GM18858 (cell line): ENCODE measurements around the gene TMEM168.
"Not testable (repeated sequence)": the region's sequence is repeated elsewhere in the genome, so short reads cannot be mapped to it uniquely, and the experiment has no call there.

Source experiments
- ATAC-seq: cut with Tn5 transposase; IDR thresholded peaks from one replicate; pipeline ENCODE4 v1.9.1; 2021; ENCODE audit not compliant: unreplicated experiment

The TMEM168 gene

DNA sequence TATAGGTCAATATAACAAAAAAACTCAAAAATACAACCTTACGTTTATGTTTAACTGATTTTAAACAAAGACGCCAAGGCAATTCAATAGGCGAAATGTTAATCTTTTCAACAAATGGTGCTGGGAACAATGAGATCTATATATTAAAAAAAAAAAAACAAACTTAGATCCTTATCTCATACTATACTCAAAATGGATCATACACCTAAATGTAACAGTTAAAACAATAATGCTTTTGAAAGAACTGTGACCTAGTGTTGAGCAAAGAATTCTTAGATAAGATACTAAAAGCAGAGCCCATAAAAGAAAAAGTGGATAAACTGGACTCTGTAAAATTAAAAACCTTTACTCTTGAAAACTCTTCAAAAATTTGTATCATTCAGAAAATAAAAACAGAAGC is 8.6 kb downstream of the TMEM168 start:
- ATAC-seq, result no peak

DNA sequence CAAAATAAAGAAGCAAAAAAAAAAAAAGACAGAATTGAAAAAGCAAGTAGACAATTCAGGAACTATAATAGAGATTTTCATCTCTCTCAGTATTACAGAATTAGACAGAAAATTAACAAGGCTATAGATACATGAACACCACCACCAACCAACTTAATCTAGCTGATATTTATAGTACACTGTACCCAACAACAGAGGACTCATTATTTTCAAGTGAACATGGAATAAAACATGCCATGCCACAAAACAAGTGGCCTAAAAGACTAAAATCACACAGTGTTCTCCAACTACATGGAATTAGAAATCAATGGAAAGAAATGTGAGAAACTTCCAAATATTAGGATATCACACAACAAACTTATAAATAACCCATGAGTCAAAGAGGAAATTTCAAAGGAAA is 9.1 kb downstream of the TMEM168 start:
- ATAC-seq, result no peak

DNA sequence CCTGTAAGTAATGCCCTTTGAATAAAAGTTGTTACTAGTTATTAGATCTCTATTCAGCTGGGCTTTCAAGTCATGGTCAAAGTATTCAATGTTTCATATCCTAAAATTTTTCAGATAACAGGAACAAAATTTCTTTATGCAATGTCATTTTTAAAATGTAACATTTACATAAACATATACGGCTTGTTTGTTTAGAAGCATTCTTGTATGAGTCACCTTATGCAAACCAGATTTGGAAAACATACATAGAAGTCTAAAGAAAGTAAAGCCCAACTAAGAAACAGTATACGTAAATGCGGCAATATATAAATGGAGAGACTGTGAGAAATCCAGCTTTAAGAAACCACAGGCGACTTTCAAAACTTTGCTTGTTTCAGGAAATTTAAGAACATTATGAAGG is 10.5 kb downstream of the TMEM168 start:
- no peak for ATAC-seq

DNA sequence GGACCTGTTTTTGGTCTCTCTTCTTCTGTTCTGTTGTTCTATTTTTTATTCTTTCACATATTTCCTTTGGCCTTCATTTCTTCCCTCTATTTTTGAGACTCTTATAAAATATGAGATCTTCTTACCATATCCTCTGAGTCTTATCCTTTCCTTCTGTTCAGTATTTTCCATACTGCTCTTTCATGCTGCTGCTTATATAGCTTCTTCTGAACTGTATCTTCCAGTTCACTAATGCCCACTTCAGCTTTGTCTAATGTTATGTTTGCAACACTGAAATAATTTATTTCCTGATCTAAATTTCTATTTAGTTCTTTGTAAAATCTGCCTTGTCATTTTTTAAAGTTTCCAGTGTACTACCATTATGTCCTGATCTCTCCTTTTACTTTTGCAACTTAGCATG is 12.8 kb downstream of the TMEM168 start:
- ATAC-seq, result no peak

DNA sequence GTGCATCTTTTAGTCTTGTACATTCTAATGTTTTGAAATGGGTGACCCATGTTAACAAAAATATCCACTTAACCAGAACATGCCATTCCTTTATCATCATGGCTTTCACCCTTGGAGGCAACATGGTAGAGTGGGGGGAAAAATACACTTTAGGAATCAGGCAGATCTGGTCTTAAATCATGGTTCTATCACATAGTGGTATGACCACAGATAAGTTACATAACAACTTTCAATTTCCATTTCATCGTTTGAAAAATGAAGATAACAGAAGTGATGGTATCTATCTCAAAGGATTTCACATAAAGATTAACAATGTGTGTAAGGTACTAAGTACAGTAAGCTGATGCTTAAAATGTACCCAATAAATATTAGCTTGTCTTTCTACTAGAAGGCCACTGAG is 19.0 kb downstream of the TMEM168 start:
- no peak for ATAC-seq

DNA sequence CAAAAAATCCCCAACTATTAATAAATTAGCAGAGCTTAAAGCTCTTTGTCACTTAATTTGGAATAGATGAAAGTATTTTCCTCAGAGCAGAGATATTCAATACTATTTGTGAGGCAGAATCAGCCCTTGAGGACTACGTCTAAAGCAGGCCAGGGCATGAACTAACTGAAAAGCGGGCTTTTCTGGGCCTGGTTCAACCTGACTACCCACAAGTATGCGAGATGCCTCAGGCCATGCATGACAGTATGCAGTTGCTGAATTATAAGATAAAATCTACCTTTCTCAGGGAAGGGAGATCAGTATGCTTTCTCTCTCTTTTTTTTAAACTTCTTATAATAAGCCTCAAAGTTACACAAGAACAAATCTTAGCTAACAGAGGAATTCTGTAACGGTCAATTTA is 20.1 kb downstream of the TMEM168 start:
- no peak for ATAC-seq

DNA sequence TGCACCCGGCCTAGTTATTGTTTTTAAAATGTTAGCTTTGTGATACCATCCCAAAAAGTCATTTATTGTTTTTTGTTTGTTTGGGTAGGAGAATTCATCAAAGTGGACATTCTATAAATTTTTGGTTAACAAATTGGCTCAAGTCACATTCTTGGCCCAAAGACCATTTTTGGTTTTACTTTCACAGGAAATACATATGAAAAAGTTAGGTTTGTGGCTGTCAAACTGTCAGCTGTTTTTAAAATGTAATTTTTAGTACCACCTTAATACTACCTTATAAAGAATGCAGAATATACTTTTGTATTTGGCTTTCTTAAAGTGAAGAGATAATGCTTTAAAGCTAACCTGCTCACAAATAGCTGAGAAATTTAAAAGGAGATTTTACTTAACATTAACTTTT is 25.1 kb downstream of the TMEM168 start:
- no peak for ATAC-seq

DNA sequence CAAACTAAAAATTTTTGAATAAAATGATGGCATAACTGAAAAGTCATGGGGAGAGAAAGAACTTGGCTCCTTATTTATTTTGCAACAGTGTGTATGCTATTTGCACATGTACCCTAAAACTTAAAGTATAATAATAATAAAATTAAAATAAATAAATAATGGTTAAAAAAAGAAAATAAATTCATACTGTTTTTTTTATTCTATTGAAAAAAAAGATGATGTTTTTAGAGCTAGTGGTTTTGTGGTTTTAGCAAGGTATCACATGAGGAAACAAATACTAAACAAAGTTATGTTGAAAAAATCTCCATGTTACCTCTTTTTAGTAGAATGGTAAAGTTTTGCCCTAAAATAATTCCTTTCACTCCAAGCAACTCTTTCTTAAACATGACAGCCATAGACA is 26.2 kb downstream of the TMEM168 start:
- no peak for ATAC-seq

DNA sequence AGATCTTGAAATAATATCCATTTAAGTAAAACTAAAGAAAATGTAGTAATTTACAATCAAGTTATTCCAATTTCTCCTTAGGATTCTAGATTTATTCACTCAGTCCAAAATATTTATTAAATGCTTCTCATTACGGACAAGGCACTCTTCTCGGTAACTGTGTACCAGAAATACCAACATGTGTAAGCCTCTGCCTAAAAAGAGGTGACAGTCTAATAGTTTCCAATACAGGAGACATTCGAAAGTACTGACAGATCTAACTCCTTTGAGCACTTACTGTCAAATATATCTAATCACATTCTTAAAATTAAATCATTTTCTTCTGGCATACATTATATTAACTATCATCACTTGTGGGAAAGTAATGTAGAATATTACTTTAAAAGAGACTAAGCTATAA is 26.9 kb downstream of the TMEM168 start:
- ATAC-seq, result no peak

DNA sequence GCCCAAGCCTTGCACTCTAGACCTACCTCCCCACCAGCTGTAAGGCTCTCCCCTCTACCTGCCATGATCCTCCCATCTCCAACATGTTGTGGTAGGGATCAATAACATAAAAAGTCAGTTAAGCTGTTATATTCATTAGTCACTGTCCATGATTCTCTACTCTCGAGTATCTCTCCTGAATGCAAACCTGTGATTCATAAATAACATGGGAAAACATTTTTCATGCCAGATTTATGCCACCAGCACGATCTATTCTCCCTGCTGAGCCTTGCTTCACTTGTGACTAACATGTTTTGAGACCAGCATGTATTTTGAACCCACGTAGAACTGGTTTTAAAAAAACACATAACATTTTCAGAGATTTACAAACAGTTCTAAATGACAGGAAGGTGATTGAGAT is 30.3 kb downstream of the TMEM168 start:
- ATAC-seq, result no peak

DNA sequence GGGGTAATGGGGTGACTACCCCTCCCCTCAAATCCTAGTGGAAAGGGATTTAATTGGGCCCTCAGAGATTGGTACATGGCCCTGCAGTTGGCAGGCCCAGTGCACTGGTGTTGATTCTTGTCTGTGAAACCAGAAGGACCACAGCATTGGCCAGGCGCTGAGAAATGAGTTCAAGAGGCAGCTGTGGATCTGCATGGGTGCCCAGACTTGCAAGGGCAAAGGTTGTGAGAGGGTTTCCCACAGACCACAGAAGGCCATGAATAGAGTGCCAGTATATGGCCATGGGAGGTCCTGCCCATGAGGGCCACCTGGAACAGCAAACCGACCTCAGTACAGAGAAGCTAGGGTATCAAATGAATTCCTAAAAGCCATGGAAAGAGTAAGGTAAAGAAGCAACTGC is 32.9 kb downstream of the TMEM168 start:
- ATAC-seq, result peak; percentile 48

DNA sequence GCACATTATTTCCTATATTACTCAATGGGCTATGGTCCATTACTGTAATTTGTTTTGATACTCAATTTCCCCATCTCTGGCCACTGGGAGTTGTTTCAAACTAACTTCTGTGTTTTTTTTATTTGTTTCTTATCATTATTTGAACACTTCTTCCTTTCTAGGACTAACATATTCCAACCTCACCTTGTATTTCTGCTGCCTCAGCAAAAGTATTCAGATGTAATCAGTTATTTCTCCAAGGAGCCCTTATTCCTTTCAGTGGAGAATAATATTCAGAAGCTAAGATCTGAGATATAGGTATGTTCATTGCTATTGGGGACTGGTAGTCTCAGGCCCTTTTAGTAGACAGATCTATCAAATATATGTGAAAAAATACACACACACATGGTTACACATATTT is 36.9 kb downstream of the TMEM168 start:
- no peak for ATAC-seq

DNA sequence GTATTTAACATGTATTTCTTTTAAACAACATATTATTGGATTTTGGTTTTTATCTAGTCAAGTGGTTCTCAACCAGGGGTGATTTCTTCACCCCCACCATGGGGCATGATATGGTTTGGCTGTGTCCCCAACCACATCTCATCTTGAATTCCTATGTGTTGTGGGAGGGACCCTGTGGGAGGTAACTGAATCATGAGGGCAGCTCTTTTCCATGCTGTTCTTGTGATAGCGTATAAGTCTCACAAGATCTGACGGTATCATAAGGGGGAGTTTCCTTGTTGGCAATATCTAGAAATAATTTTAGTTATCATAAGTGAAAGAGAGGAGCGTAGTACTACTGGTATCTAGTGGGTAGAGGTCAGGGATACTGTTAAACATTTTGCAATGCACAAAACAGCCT is 37.6 kb downstream of the TMEM168 start:
- no peak for ATAC-seq

DNA sequence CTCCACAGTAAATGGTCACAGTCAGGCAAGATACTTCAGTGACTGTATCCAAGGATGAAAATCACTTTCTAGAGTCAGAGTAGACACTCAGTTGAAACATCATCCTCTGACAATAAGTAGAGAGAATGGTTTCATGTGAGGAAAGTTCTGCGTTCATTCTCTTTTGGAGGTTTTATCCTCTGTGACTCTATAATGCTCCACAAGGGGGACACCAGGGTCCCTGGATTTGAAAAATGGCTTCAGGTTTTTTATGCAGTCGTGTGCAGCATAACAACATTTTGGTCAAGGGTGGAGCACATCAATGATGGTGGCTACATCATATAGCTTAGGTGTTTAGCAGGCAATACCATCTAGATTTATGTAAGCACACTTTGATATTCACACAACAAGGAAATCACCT is 40.4 kb downstream of the TMEM168 start:
- no peak for ATAC-seq

DNA sequence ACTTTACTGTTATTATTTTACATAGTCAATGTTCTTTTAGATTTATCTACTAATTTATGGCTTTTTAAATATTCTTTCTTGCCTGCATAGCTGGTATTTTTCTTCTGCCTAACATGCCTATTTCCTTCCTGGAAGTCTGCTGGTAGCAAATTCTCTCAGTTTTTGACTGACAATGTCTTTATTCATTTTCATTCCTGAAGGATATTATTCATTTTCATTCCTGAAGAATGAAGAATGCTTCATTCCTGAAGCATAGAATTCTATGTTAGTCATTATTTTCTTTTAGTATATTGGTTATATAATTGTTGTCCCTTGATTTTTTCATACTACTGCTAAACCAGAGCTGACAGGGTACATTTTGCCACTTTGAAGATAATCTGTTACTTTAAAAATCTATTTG is 41.8 kb downstream of the TMEM168 start:
- ATAC-seq, result no peak

DNA sequence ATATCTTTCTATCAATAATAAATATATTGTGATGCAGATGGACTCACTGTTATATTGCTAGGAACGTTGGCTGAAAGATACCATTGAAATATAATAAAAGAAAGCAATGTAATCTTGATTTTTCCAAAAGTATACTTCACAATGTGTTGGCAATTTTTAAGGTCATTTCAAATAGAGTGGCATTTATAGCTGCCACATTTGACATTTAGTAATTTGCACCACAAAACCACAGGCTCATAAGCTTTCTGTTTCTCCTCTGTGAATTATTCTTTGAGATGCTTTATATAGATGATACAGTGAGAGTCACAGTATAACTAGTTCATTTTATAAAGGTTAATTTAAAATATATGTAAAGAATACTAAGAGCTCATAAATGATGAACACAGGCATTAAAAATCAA is 44.6 kb downstream of the TMEM168 start:
- ATAC-seq, result no peak

DNA sequence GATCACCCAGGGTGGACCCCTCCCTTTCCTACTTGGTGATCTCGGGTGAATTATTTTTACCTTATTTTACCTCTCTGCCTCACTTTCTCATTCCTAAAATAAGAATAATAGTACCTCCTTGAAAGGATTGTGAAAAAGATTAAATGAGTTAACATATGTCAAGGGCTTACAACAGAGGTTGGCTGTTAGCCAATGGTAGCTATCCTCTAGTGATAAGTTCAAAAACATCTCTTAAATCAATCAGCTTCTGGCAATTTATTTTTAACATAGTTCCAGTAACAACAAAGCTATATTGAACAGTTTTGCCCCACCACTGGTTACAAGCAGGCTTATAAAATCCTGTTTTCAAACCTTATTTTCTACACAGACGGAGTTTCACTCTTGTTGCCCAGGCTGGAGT is 45.4 kb downstream of the TMEM168 start:
- no peak for ATAC-seq

DNA sequence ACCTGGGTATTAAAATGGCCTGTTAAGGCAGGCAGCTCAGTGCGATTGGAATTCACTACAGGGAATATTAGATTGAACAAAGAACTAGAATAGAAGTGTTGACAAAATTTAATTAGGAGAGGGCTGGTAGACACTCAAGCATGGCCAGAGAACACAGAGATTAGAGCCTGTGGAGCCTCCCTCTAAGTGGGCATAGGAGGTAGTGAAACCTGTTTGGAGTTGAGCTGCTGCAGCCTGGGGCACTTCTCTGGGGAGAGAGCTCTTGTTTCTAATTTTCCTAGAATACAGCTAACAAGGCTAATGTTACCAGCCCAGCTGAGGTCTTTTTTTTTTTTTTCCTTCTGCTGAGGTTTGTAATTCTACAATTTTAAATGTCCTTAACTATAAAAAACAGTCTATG is 46.4 kb downstream of the TMEM168 start:
- no peak for ATAC-seq

DNA sequence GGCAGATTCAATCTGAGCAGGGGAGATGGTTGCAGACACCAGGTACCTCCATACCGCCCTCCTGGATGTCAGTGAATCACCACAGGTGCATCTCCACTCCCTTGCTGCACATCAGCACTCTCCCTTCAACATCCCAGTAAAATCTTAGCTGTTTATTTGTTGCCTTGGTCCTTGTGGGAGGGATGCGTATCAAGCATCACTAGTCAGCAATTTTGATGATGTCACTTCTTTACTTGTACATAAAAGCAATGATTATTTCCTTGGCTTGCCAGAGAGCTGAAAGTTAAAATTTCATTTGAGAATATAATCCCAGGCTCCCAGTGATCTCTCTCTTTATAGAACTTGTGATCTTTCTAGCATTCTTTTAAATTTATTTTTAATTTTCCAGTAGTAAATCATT is 49.5 kb downstream of the TMEM168 start:
- no peak for ATAC-seq

DNA sequence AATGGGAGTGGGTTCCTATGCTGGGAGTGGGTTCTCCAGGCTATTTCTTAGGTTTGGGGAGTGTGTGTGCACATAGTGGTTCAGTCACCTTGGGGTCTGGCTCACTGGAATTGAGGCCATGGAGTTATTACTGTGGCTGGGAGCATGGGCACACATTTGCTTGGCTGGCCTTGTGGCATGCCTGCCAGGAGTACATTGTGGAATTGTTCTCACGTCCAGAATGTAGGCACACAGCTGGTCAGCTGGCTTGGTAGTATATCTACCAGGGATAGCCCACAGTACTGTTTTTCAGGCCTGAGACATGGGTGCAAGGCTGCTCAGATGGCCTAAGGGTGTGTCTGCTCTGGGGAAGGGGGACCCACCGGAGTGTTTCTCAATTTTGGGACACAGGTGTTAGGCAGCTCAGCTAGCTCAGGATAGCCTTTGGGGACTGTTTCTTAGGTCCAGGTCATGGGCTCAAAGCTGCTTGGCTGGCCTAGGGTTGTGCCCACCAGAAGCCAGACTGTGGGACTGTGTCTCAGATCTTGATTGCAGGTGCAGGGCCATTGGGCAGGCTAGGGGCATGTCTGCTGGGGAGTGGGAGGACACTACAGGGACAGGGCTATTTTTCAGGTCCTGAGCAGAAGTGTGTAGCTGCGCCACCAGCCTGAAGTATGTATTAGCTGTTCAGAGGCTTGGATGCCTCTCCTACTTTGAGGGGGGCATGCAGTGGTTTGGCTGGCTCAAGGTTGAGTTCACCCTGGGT is 50.6 kb downstream of the TMEM168 start:
- no peak for ATAC-seq

DNA sequence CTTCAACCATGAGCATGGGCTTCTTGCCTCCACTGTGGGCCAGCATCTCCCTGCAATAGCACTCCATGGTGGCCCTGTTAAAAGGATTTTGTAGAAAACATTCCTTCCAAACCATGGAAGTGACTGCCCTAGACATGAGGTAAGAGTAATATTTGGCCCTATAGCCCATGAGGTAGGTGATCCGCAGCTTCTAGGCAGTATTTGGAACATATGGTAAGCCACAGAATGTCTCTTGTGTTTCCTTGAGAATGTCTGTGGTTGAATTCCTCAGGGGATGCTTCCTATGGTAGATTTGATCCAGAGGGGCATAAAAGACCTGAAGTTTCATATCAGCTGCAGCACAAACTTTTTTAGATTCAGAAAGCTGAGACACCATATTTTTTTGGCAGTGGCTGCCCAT is 54.9 kb downstream of the TMEM168 start:
- ATAC-seq, result no peak

DNA sequence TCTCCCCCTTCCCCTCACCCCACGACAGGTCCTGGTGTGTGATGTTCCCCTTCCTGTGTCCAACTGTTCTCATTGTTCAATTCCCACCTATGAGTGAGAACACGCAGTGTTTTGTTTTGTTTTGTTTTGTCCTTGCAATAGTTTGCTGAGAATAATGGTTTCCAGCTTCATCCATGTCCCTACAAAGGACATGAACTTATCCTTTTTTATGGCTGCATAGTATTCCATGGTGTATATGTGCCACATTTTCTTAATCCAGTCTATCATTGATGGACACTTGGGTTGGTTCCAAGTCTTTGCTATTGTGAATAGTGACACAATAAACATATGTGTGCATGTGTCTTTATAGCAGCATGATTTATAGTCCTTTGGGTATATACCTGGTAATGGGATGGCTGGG is 58.9 kb downstream of the TMEM168 start:
- not testable (repeated sequence) for ATAC-seq

DNA sequence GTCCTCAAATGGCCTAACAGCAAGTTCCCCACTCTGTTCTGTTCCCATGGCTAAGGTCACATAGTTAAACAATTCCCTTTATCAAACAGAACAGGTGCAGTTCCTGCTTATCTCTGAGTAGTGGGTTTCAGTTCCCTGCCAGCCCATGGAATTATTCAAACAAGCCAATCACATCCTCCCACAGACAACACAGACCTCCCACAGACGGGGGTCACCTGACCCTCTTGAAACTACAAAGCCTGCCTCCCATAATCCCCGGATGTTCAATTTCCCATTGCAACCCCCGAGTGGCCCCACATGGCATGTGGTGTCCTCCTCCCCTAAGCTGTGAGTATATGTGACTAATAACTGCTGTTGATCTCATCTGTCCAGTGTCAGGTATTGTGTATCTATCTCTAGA is 64.1 kb downstream of the TMEM168 start:
- no peak for ATAC-seq

DNA sequence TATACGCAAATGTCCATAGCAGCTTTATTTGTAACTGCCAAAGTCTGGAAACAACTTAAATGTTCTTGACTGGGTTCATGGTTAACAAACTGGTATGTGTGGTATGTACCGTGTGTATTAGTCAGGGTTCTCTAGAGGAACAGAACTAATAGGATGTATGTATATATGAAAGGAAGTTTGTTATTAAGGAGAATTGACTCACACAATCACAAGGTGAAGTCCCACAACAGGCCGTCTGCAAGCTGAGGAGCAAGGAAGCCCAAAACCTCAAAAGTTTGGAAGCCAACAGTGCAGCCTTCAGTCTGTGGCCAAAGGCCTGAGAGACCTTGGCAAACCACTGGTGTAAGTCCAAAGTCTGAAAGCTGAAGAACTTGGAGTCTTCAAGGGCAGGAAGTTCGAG is 66.8 kb downstream of the TMEM168 start:
- ATAC-seq, result no peak
